ENCODE measurements around the gene SIGLEC8. TPM values are rescaled to one million over a fixed set of nuclear protein-coding genes. Genes with fewer than 3 reads are reported as not detected.

The SIGLEC8 gene
- polyA plus RNA-seq, 1 donor from 2014 or later = not detected

DNA sequence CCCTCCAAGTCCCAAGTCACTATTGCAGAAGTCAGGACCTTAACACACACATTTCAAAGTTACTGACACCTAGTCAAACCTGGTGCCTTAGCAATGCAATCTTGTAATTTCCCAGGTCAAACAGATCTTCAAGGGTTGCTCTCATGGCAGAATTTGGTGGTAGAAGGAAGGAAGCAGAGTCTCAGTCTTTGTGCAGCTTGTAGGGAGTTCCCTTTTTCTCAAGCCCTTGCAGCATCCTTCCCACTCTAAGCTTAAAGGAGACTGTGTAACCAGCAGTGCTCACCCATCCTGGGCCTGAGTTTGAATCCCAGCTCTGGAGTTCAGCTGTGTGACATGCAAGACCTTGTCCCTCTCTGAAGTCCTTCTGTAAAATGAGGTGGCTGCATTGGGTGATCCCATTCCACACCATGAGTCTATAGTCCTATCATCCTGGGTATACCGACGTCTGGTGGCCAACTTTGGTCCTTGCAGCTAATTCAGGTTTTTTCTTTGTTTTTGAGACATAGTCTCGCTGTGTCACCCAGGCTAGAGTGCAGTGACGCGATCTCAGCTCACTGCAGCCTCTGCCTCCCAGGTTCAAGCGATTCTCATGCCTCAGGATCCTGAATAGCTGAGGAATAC is 50.6 kb downstream of the SIGLEC8 start:
- H3K36me3 ChIP-seq (ENCODE audit: insufficient read depth, low read length) = no peaks in the 10 kb centered on the region
- H3K27ac ChIP-seq (ENCODE audit: low read length) = no peak overlapping the region
- no peaks in the 10 kb centered on the region for H3K79me2 ChIP-seq (replicated peaks; ENCODE audit: insufficient read depth, low read length)
- H3K9me3 ChIP-seq (ENCODE audit: low read length) = no peaks in the 10 kb centered on the region
- H3K9ac ChIP-seq (ENCODE audit: low read length) = no peak overlapping the region
- no peak overlapping the region for H3K4me2 ChIP-seq (ENCODE audit: low read length)
- H3K9me2 ChIP-seq (ENCODE audit: insufficient read depth, low read length) = no peaks in the 10 kb centered on the region
- no peak overlapping the region for H2AFZ ChIP-seq (ENCODE audit: low read depth, low read length)
- H3K4me3 ChIP-seq (ENCODE audit: low read length) = no peak overlapping the region
- H3K27me3 ChIP-seq (ENCODE audit: insufficient read depth, low read depth, low read length) = no peaks in the 10 kb centered on the region
- H3F3A ChIP-seq (ENCODE audit: insufficient read depth, low read length, poor library complexity, severe bottlenecking) = no peaks in the 10 kb centered on the region
- TF ChIP-seq RAD21 (conservative IDR thresholded peaks at IDR 0.05) = no peak
- TF ChIP-seq, protein P1, sequence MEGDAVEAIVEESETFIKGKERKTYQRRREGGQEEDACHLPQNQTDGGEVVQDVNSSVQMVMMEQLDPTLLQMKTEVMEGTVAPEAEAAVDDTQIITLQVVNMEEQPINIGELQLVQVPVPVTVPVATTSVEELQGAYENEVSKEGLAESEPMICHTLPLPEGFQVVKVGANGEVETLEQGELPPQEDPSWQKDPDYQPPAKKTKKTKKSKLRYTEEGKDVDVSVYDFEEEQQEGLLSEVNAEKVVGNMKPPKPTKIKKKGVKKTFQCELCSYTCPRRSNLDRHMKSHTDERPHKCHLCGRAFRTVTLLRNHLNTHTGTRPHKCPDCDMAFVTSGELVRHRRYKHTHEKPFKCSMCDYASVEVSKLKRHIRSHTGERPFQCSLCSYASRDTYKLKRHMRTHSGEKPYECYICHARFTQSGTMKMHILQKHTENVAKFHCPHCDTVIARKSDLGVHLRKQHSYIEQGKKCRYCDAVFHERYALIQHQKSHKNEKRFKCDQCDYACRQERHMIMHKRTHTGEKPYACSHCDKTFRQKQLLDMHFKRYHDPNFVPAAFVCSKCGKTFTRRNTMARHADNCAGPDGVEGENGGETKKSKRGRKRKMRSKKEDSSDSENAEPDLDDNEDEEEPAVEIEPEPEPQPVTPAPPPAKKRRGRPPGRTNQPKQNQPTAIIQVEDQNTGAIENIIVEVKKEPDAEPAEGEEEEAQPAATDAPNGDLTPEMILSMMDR (IDR thresholded peaks at IDR 0.05; ENCODE audit: poor library complexity, severe bottlenecking) = no peak
- no peak for TF ChIP-seq MXI1 (conservative IDR thresholded peaks at IDR 0.05; ENCODE audit: poor library complexity, severe bottlenecking)
- TF ChIP-seq EZH2 (IDR thresholded peaks at IDR 0.05; ENCODE audit: borderline replicate concordance, insufficient read depth, low read length, poor library complexity, severe bottlenecking) = no peak
- TF ChIP-seq EP300 (conservative IDR thresholded peaks at IDR 0.05; ENCODE audit: poor library complexity, severe bottlenecking) = no peak
- no peaks in the 10 kb centered on the region for H4K20me1 ChIP-seq (ENCODE audit: insufficient read depth)

DNA sequence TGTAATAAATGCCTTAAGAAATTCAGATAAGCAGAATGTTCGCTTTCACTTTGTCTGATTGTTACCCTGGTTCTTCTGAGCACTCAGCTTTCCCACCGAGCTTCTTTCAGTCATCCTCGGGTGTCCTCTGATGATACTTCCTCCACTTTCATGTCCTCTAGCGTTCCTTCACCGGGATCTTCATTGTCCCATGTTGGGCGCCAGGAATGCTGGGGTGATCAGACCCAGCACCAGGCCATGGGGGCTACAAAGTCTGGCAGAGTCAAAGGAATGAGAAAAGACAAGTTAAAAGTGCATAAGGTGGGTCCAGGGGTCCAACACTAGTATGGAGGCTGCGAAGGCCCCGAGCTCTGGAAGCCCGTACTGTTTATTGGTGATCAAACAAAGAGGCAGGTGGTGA is 56.1 kb downstream of the SIGLEC8 start:
- Histone ChIP-seq H3K9me3 (ENCODE audit: low read length) (no peaks in the 10 kb centered on the region), H3K79me2 (replicated peaks; ENCODE audit: insufficient read depth, low read length) (no peaks in the 10 kb centered on the region), H3F3A (ENCODE audit: insufficient read depth, low read length, poor library complexity, severe bottlenecking) (no peaks in the 10 kb centered on the region), H3K4me3 (ENCODE audit: low read length) (no peak overlapping the region), H4K20me1 (ENCODE audit: insufficient read depth) (no peaks in the 10 kb centered on the region), H3K36me3 (ENCODE audit: insufficient read depth, low read length) (no peaks in the 10 kb centered on the region), H2AFZ (ENCODE audit: low read depth, low read length) (no peak overlapping the region), H3K9ac (ENCODE audit: low read length) (no peak overlapping the region), H3K4me2 (ENCODE audit: low read length) (no peak overlapping the region), H3K27ac (ENCODE audit: low read length) (no peak overlapping the region), H3K9me2 (ENCODE audit: insufficient read depth, low read length) (no peaks in the 10 kb centered on the region), H3K27me3 (ENCODE audit: insufficient read depth, low read depth, low read length) (no peaks in the 10 kb centered on the region)
- TF ChIP-seq POLR2AphosphoS5 (IDR thresholded peaks at IDR 0.05) = no peak
- TF ChIP-seq, protein P1 (IDR thresholded peaks at IDR 0.05; ENCODE audit: poor library complexity, severe bottlenecking) = no peak
- TF ChIP-seq EP300 (conservative IDR thresholded peaks at IDR 0.05; ENCODE audit: poor library complexity, severe bottlenecking) = no peak
- TF ChIP-seq EZH2 (IDR thresholded peaks at IDR 0.05; ENCODE audit: borderline replicate concordance, insufficient read depth, low read length, poor library complexity, severe bottlenecking) = no peak
- no peak for TF ChIP-seq RAD21 (conservative IDR thresholded peaks at IDR 0.05)
- TF ChIP-seq, protein P2, sequence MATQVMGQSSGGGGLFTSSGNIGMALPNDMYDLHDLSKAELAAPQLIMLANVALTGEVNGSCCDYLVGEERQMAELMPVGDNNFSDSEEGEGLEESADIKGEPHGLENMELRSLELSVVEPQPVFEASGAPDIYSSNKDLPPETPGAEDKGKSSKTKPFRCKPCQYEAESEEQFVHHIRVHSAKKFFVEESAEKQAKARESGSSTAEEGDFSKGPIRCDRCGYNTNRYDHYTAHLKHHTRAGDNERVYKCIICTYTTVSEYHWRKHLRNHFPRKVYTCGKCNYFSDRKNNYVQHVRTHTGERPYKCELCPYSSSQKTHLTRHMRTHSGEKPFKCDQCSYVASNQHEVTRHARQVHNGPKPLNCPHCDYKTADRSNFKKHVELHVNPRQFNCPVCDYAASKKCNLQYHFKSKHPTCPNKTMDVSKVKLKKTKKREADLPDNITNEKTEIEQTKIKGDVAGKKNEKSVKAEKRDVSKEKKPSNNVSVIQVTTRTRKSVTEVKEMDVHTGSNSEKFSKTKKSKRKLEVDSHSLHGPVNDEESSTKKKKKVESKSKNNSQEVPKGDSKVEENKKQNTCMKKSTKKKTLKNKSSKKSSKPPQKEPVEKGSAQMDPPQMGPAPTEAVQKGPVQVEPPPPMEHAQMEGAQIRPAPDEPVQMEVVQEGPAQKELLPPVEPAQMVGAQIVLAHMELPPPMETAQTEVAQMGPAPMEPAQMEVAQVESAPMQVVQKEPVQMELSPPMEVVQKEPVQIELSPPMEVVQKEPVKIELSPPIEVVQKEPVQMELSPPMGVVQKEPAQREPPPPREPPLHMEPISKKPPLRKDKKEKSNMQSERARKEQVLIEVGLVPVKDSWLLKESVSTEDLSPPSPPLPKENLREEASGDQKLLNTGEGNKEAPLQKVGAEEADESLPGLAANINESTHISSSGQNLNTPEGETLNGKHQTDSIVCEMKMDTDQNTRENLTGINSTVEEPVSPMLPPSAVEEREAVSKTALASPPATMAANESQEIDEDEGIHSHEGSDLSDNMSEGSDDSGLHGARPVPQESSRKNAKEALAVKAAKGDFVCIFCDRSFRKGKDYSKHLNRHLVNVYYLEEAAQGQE (IDR thresholded peaks at IDR 0.05; ENCODE audit: borderline replicate concordance) = no peak
- no peak for TF ChIP-seq TAF1 (IDR thresholded peaks at IDR 0.05; ENCODE audit: low read depth)
- no peak for TF ChIP-seq SMC3 (conservative IDR thresholded peaks at IDR 0.05; ENCODE audit: poor library complexity)
- TF ChIP-seq MXI1 (conservative IDR thresholded peaks at IDR 0.05; ENCODE audit: poor library complexity, severe bottlenecking) = no peak

Small RNA genes lying within 50 kb of the gene (small RNA-seq; reads per million reads assigned to genes)
- 0 reads per million in 3 experiments for gene AC020914.3
- 0 reads per million in 3 experiments for gene AC020914.5

Other genes with a start within 250 kb of the SIGLEC8 start
- not detected in 2 replicates for gene CD33, start 233.4 kb downstream of the SIGLEC8 start, polyA plus RNA-seq
- not detected in 2 replicates for gene SIGLECL1, start 207.4 kb downstream of the SIGLEC8 start, polyA plus RNA-seq
- gene IGLON5, start 146.8 kb downstream of the SIGLEC8 start, polyA plus RNA-seq = 13.5 and 18.3 TPM in 2 replicates
- 1.5 and 2.3 TPM in 2 replicates for gene VSIG10L, start 116.3 kb downstream of the SIGLEC8 start, polyA plus RNA-seq
- gene ETFB, start 92.1 kb downstream of the SIGLEC8 start, polyA plus RNA-seq = 361 and 383 TPM in 2 replicates
- not detected in 2 replicates for gene CLDND2, start 89.5 kb downstream of the SIGLEC8 start, polyA plus RNA-seq
- not detected in 2 replicates for gene NKG7, start 85.8 kb downstream of the SIGLEC8 start, polyA plus RNA-seq
- gene LIM2, start 70.5 kb downstream of the SIGLEC8 start, polyA plus RNA-seq = not detected in 2 replicates
- gene C19orf84, start 67.9 kb downstream of the SIGLEC8 start, polyA plus RNA-seq = not detected in 2 replicates
- gene SIGLEC10, start 40.8 kb downstream of the SIGLEC8 start, polyA plus RNA-seq = not detected in 2 replicates
- not detected in 2 replicates for gene CEACAM18, start 20.1 kb upstream of the SIGLEC8 start, polyA plus RNA-seq
- not detected in 2 replicates for gene SIGLEC12, start 43.3 kb upstream of the SIGLEC8 start, polyA plus RNA-seq
- gene SIGLEC6, start 73.2 kb upstream of the SIGLEC8 start, polyA plus RNA-seq = not detected in 2 replicates
- gene ZNF175, start 112.8 kb upstream of the SIGLEC8 start, polyA plus RNA-seq = 10.9 and 20.6 TPM in 2 replicates
- gene SIGLEC5, start 171.9 kb upstream of the SIGLEC8 start, polyA plus RNA-seq = not detected in 2 replicates
- not detected in 2 replicates for gene SIGLEC14, start 188.4 kb upstream of the SIGLEC8 start, polyA plus RNA-seq
- 5.2 and 11.6 TPM in 2 replicates for gene SPACA6, start 234.9 kb upstream of the SIGLEC8 start, polyA plus RNA-seq

All from neural cell (in vitro differentiated cells).